Endothelial cell of umbilical vein (primary cell): Measurements from ENCODE around the gene HCLS1. TPM values are rescaled to one million over a fixed set of nuclear protein-coding genes. Genes with fewer than 3 reads are reported as not detected.

ENCODE experiments used
- BruUV-seq: library from RNA; stranded (reverse); fragments of 400-500 nt; replicated peaks from 2 replicates; lab custom pipeline; 2021; lab: Mats Ljungman, UMichigan
- CTCF ChIA-PET: fragments of 300-600, 350-600 bp; sonication (Branson Sonifier 250); formaldehyde crosslinking; loops from one replicate; lab custom pipeline; 2021; ENCODE audit warnings: antibody characterized with exemption, inconsistent platforms; lab: Charles Lee
- POLR2A ChIA-PET: fragments of 300-600, 350-600 bp; sonication (Branson Sonifier 250); formaldehyde crosslinking; loops from one replicate; lab custom pipeline; 2021; ENCODE audit warnings: antibody characterized with exemption, inconsistent platforms; lab: Charles Lee
- DNase-seq: peaks from one replicate; pipeline ENCODE4 v3.0.0-alpha.2; 2011; ENCODE audit warnings: low read depth, low spot score
- FAIRE-seq: peaks from 2 replicates; lab custom pipeline; 2011; peaks lifted over from hg19 to GRCh38; lab: Jason Lieb, UNC
- H2AFZ ChIP-seq: 2 replicates; pipeline ENCODE4 v1.6.0; 2012; ENCODE audit warnings: low read depth, low read length, control low read depth, inconsistent platforms
- H3K27ac ChIP-seq: 2 replicates; pipeline ENCODE4 v1.5.1; 2011; ENCODE audit warnings: low read depth, mild to moderate bottlenecking, control low read depth, low read length, moderate library complexity; ENCODE audit not compliant: insufficient read depth
- H3K27me3 ChIP-seq, 2 experiments: 2 replicates each; pipeline versions ENCODE4 v1.6.0 to v1.6.1; 2011; ENCODE audit warnings: low read length in 2 of 2, mixed read lengths in 1 of 2; ENCODE audit not compliant: control insufficient read depth in 2 of 2, insufficient read depth in 2 of 2
- H3K36me3 ChIP-seq, 2 experiments: 2 replicates in 1 of 2; 3 replicates in 1 of 2; pipeline ENCODE4 v1.5.1; 2011; ENCODE audit warnings: low read length in 2 of 2, mild to moderate bottlenecking in 1 of 2, moderate library complexity in 1 of 2; ENCODE audit not compliant: control insufficient read depth in 2 of 2, insufficient read depth in 2 of 2; ENCODE audit errors: extremely low read depth in 1 of 2
- H3K4me1 ChIP-seq: 3 replicates; pipeline ENCODE4 v1.5.1; 2011; ENCODE audit warnings: mild to moderate bottlenecking, low read length; ENCODE audit not compliant: control insufficient read depth, insufficient read depth; ENCODE audit errors: extremely low read depth
- H3K4me2 ChIP-seq: 2 replicates; pipeline ENCODE4 v1.6.1; 2011; ENCODE audit warnings: low read length, control low read depth, mixed read lengths; ENCODE audit not compliant: insufficient read depth
- H3K4me3 ChIP-seq, 3 experiments: fragments of 200-600 bp in 1 of 3; sonication (generic), shearing (Covaris generic) in 1 of 3; replicated peaks in 1 of 3; 2 replicates each; pipeline ENCODE4 v1.5.1; 2011 to 2016; ENCODE audit warnings: control low read depth in 3 of 3, low read length in 3 of 3, mild to moderate bottlenecking in 2 of 3, inconsistent platforms in 1 of 3, low read depth in 1 of 3, moderate library complexity in 1 of 3; ENCODE audit not compliant: insufficient read depth in 1 of 3
- H3K79me2 ChIP-seq: 2 replicates; pipeline ENCODE4 v1.6.0; 2012; ENCODE audit warnings: low read length, inconsistent platforms; ENCODE audit not compliant: control insufficient read depth, insufficient read depth
- H3K9ac ChIP-seq: replicated peaks from 2 replicates; pipeline ENCODE3; 2011; ENCODE audit warnings: low read length, control low read depth; ENCODE audit not compliant: insufficient read depth; ENCODE audit errors: extremely low read depth
- H3K9me1 ChIP-seq: replicated peaks from 3 replicates; pipeline ENCODE4 v1.6.0; 2011; ENCODE audit warnings: mild to moderate bottlenecking, low read length; ENCODE audit not compliant: control insufficient read depth, insufficient read depth; ENCODE audit errors: extremely low read depth
- H3K9me3 ChIP-seq: replicated peaks from 2 replicates; pipeline ENCODE4 v1.5.1; 2012; ENCODE audit warnings: low read length, inconsistent platforms; ENCODE audit not compliant: control insufficient read depth, insufficient read depth
- H4K20me1 ChIP-seq: replicated peaks from 2 replicates; pipeline ENCODE3; 2011; ENCODE audit warnings: mild to moderate bottlenecking, low read length; ENCODE audit not compliant: control insufficient read depth, insufficient read depth; ENCODE audit errors: extremely low read depth
- FOS ChIP-seq: IDR thresholded peaks from 2 replicates; pipeline ENCODE4 v1.6.1; 2011; ENCODE audit warnings: mild to moderate bottlenecking, low read length, moderate library complexity, borderline replicate concordance; ENCODE audit not compliant: insufficient read depth
- GATA2 ChIP-seq: IDR thresholded peaks from 2 replicates; pipeline ENCODE4 v1.7.0; 2011; ENCODE audit warnings: low read depth, mild to moderate bottlenecking, moderate library complexity, mixed read lengths, low read length; ENCODE audit not compliant: insufficient read length, insufficient read depth
- dilution Hi-C: fragments of 300-500 bp; cut with MboI; formaldehyde crosslinking; loops from one replicate; pipeline ENCODE4 v1.15.0; 2019; ENCODE audit warnings: low sequenced_read_pairs; ENCODE audit not compliant: extremely low pct_ligation_motif_present
- intact Hi-C: fragments of 100-400 bp; cut with micrococcal nuclease; formaldehyde crosslinking; loops from one replicate; pipeline ENCODE4 v1.10.0; 2022
- polyA plus RNA-seq, 4 experiments: library from polyadenylated mRNA; depleted of rRNA in 3 of 4; stranded (reverse) in 3 of 4; unstranded in 1 of 4; fragments of >200 nt; gene quantifications; 2 replicates each; pipeline versions ENCODE4 v1.2.1 to v1.2.3, GENCODE V29; 2011 to 2012; ENCODE audit warnings: missing spikeins in 1 of 4
- total RNA-seq: library from RNA; stranded (reverse); gene quantifications from 2 replicates; pipeline ENCODE4 v1.2.3, GENCODE V29; 2021

The HCLS1 gene
- total and polyA plus RNA-seq, 2 donors (not counting 3 experiments of a cell fraction or from before 2014, with no cell fraction given) = 51.9 to 63.5 TPM

- Histone ChIP-seq H2AFZ (no peak overlapping the region), H4K20me1 (no peaks in the 10 kb centered on the region), H3K4me3 (no peak overlapping the region), H3K27me3 (no peaks in the 10 kb centered on the region), H3K36me3 (peaks cover 7 to 20% of the 10 kb centered on the region in 2 experiments), H3K27ac (no peak overlapping the region), H3K4me2 (no peak overlapping the region), H3K9me1 (no peaks in the 10 kb centered on the region), H3K9me3 (no peaks in the 10 kb centered on the region), H3K79me2 (no peaks in the 10 kb centered on the region), H3K9ac (no peak overlapping the region), H3K4me1 (no peaks in the 10 kb centered on the region)
- FAIRE-seq (no peak), DNase-seq (no peak)
- CTCF ChIA-PET = interaction anchor here (1.6 to 2.2 kb wide), 2 partner anchors 14 to 19 kb away, joined by 4 read pairs; no protein-coding TSS in a partner anchor
- dilution Hi-C loops = no loop called here
- TF ChIP-seq GATA2 = peak; percentile 10
- TF ChIP-seq FOS = no peak
- intact Hi-C loops = no loop called here
- BruUV-seq = no TSS peak
- POLR2A ChIA-PET = no interaction called here
These were observed 16.4 kb upstream of the HCLS1 start for GRCh38 chr3:121677141-121677540.

GRCh38 chr3:121670676-121671075 is 10.0 kb upstream of the HCLS1 start:
- Histone ChIP-seq H3K27ac (no peak overlapping the region), H3K79me2 (no peaks in the 10 kb centered on the region), H3K27me3 (no peaks in the 10 kb centered on the region), H2AFZ (no peak overlapping the region), H4K20me1 (no peaks in the 10 kb centered on the region), H3K9me3 (no peaks in the 10 kb centered on the region), H3K4me2 (no peak overlapping the region), H3K4me3 (no peak overlapping the region), H3K4me1 (no peaks in the 10 kb centered on the region), H3K36me3 (peaks cover 13 to 19% of the 10 kb centered on the region in 2 experiments), H3K9me1 (no peaks in the 10 kb centered on the region), H3K9ac (no peak overlapping the region)
- intact Hi-C loops (no loop called here), dilution Hi-C loops (no loop called here)
- DNase-seq = no peak
- CTCF ChIA-PET = interaction anchor here (1.2 to 1.4 kb wide), 2 partner anchors 10 to 11 kb away, joined by 4 to 5 read pairs; partner anchors contain the start of gene HCLS1
- no TSS peak for BruUV-seq
- TF ChIP-seq FOS = no peak
- FAIRE-seq = no peak
- POLR2A ChIA-PET = interaction anchor here (0.6 kb wide), 1 partner anchor 8 kb away, joined by 6 read pairs; no protein-coding TSS in a partner anchor
